ENCODE measurements around the gene PHF12. TPM values are rescaled to one million over a fixed set of nuclear protein-coding genes. Genes with fewer than 3 reads are reported as not detected.

PHF12 gene
- total RNA-seq, 1 donor from 2014 or later, result 43.5 TPM

DNA sequence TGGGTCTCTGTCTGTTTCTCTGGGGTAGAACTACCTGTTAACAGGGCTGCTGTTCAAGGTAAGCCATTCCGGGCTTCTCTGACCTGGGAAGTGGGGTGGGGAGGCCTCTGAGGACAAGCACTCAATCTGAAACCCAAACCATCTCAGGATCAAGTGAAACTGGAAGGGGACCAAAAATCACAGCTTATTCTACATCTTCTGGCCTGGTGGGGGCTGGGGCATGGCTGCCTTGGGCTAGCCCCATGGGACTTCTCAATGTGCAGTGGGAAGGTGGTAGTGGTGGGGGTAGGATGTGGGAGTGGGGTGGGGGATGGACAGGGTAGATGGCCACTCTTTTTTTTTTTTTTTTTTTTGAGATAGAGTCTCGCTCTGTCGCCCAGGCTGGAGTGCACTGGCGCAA lies 59.3 kb downstream of the PHF12 start:
- no peak for DNase-seq (ENCODE audit: low read depth)
- TF ChIP-seq, protein P1, sequence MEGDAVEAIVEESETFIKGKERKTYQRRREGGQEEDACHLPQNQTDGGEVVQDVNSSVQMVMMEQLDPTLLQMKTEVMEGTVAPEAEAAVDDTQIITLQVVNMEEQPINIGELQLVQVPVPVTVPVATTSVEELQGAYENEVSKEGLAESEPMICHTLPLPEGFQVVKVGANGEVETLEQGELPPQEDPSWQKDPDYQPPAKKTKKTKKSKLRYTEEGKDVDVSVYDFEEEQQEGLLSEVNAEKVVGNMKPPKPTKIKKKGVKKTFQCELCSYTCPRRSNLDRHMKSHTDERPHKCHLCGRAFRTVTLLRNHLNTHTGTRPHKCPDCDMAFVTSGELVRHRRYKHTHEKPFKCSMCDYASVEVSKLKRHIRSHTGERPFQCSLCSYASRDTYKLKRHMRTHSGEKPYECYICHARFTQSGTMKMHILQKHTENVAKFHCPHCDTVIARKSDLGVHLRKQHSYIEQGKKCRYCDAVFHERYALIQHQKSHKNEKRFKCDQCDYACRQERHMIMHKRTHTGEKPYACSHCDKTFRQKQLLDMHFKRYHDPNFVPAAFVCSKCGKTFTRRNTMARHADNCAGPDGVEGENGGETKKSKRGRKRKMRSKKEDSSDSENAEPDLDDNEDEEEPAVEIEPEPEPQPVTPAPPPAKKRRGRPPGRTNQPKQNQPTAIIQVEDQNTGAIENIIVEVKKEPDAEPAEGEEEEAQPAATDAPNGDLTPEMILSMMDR (conservative IDR thresholded peaks at IDR 0.05; ENCODE audit: low read depth, low read length), result no peak
- no peak overlapping the region for H3K4me3 ChIP-seq (ENCODE audit: low read depth, low read length)

DNA sequence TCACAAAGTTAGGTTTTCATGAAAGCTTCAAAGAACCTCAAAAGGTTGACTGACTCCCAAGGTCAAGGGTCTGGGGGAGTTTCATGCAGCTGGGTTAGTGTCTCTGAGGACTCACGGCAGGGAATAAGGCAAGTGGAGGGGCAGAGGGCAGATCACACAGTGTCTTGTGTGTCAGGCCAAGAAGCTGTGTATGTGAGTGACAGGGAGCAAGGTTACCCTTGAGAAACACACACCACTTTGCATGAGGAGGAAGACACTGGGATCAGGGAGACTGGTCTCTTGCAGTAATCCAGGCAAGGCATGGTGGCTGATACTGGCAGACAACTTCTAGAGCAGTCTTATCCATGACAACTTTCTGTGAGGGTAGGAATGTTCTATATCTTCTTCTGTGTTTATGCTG lies 60.1 kb downstream of the PHF12 start:
- TF ChIP-seq, protein P1 (conservative IDR thresholded peaks at IDR 0.05; ENCODE audit: low read depth, low read length), result no peak
- no peak for DNase-seq (ENCODE audit: low read depth)
- no peak overlapping the region for H3K4me3 ChIP-seq (ENCODE audit: low read depth, low read length)

DNA sequence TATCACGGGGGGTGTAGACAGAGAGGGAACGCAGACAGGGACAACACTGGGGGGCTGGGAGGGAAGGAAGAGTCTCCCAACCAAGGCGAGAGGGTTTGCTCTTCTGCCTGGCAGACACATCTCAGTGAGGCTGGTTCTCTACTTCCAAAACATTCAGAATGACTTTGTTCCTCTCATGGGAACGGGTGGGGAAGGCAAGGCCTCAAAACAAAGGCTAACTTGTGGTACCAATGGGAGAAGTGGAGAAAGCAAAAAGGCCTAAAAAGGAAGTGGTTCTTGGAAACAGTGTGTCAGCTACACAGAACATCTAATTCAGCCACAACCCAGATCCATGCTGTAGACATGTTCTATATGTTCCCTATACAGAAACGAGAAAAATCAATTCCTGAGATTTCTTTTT lies 61.3 kb downstream of the PHF12 start:
- TF ChIP-seq, protein P1 (conservative IDR thresholded peaks at IDR 0.05; ENCODE audit: low read depth, low read length), result no peak
- H3K4me3 ChIP-seq (ENCODE audit: low read depth, low read length), result no peak overlapping the region
- DNase-seq (ENCODE audit: low read depth), result no peak

DNA sequence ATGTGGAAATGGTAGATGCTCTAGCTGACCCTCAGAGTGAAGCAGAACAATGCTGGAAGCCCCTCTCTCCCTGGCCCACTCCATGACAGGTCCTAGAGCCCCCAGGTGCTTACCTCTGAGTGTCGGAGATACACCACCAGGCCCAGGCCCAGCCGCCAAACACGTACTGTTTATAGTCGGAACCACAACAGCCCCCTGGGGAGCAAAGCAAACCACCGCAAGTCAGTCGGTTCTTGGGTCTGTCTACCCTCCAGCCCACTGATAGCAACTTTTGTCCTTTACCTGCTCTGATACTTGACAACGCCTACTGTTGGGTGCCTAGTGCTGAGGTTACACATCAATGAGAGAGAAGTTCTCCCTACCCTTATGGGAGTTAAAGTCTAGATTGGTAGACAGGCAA lies 62.5 kb downstream of the PHF12 start:
- H3K4me3 ChIP-seq (ENCODE audit: low read depth, low read length), result no peak overlapping the region
- no peak for DNase-seq (ENCODE audit: low read depth)

DNA sequence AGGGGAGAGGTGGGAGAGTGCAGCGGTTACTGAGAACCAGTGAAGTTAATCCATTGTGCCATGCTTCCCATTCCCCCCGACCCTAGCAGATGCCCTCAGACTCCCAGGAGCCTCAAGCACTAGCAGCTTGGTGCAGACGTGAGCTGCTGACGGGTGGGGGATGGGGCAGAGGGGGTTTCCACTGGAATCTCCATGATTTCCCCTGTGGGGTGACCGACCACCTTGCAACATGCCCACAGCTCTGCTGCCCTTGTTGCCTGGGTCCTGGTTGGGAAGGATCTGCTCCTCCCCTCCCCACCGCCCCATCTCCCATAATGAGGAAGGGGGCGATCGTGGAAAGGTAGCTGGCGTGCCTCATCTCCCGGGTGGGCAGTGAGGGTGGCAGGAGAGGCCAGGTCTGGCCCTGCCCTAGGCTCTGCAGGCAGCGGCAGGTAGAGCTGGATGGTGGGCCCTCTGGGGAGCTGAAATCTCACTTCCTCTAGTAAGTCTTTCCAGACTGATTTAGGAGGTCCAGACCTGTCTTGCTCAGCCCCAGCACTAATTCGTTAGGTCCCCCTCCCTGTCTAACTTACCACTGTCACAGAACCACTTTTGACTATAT lies 63.3 kb downstream of the PHF12 start:
- DNase-seq (ENCODE audit: low read depth), result no peak
- TF ChIP-seq, protein P1 (conservative IDR thresholded peaks at IDR 0.05; ENCODE audit: low read depth, low read length), result no peak
- H3K4me3 ChIP-seq (ENCODE audit: low read depth, low read length), result no peak overlapping the region

More for the DNA sequence above, 62.5 kb downstream of the PHF12 start:
- TF ChIP-seq, protein P1 (conservative IDR thresholded peaks at IDR 0.05; ENCODE audit: low read depth, low read length), result no peak

DNA sequence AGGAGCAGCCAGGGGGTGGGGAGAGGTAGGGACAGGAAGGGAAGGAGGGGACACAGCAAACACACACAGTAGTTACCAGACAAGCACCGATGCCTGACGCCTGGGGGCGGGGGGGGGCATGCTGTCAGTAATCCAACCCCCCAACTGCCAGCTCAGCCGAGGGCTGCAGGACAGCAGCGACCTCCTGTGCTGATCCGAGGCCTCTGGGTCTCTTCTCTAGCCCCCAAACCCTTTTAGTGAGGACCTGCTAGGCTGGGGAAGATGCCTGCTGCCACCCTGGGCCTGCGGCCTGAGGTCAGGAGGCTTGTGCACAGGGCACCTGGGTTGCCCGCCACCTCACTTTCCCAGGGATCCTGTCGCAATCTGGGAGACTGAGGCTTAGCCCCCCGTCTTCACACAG lies 65.4 kb downstream of the PHF12 start:
- TF ChIP-seq, protein P1 (conservative IDR thresholded peaks at IDR 0.05; ENCODE audit: low read depth, low read length), result no peak
- no peak for DNase-seq (ENCODE audit: low read depth)
- no peak overlapping the region for H3K4me3 ChIP-seq (ENCODE audit: low read depth, low read length)

DNA sequence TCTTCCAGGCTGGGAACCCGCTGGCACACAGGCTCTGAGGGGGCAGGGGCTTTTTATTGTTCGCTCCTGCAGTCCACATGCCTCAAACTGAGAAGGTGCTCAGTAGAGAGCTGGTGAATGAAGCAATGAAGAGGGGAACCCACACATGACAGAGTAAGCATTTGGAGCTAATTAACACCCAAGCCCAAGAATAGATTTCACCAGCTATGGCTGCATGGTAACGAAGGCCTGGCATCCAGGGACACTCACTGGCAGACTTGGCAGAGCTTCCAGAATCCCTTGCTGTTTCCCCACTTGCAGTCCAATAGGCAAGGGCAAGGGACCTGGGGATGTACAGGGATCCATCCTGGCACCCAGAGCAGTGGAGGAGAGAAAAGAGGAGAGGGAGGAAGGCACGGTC lies 66.0 kb downstream of the PHF12 start:
- no peak for DNase-seq (ENCODE audit: low read depth)
- TF ChIP-seq, protein P1 (conservative IDR thresholded peaks at IDR 0.05; ENCODE audit: low read depth, low read length), result no peak
- no peak overlapping the region for H3K4me3 ChIP-seq (ENCODE audit: low read depth, low read length)
